Pancreas (tissue), 10 donors: ENCODE data around the gene LYPD6B. TPM values are rescaled to one million over a fixed set of nuclear protein-coding genes. Genes with fewer than 3 reads are reported as not detected.

Experiments
- ATAC-seq, 4 donors: fragments of 200-7000 bp; cut with Tn5 transposase; one replicate each; pipeline versions ENCODE4 v1.8.0 to v1.9.1; 2020; ENCODE audit warnings: mild to moderate bottlenecking in 4 of 4, moderate library complexity in 4 of 4
- DNase-seq, 6 donors: peaks; one replicate each; pipeline ENCODE4 v3.0.0-alpha.2; 2020
- FAIRE-seq: peaks from 2 replicates; lab custom pipeline; 2012; peaks lifted over from hg19 to GRCh38; lab: Jason Lieb, UNC
- H3K27ac ChIP-seq, 4 donors: fragments of 200-600 bp; sonication (generic); 1 replicate in 3 of 4; 2 replicates in 1 of 4; pipeline versions ENCODE4 v1.5.0 to v1.8.0; 2020
- H3K27me3 ChIP-seq, 4 donors: fragments of 200-600 bp; one replicate each; pipeline ENCODE4 v1.8.0; 2021
- H3K36me3 ChIP-seq, 3 donors: fragments of 200-600 bp; sonication (generic) in 1 of 3; one replicate each; pipeline versions ENCODE4 v1.5.0 to v1.8.0; 2020 to 2021
- H3K4me1 ChIP-seq, 3 donors: fragments of 200-600 bp; one replicate each; pipeline ENCODE4 v1.8.0; 2021
- H3K4me3 ChIP-seq, 4 donors: fragments of 200-600 bp; sonication (generic) in 2 of 4; one replicate each; pipeline versions ENCODE4 v1.5.0 to v1.8.0; 2020 to 2021
- H3K9me3 ChIP-seq, 4 donors: fragments of 200-600 bp; one replicate each; pipeline ENCODE4 v1.8.0; 2021
- CTCF ChIP-seq, 4 donors: fragments of 200-600 bp; sonication (generic) in 3 of 4; IDR thresholded peaks; one replicate each; pipeline versions ENCODE4 v1.5.0 to v1.8.0; 2021; ENCODE audit warnings: antibody characterized with exemption in 4 of 4
- WGBS, 2 donors: extraction: QIAGEN DNeasy Blood & Tissue Kit; methylation state at CpG; one replicate each; pipeline ENCODE4 v1.1.7; 2013; 5-methylcytosine and 5-hydroxymethylcytosine counted together
- intact Hi-C, 3 donors: fragments of 100-400 bp; cut with DNase I; formaldehyde crosslinking; loops; one replicate each; pipeline versions ENCODE4 v1.11.1 to v1.14.2; 2022
- polyA plus RNA-seq, 2 donors: library from polyadenylated mRNA; stranded (reverse); fragments of 200-250 nt; gene quantifications; one replicate each; pipeline ENCODE4 v1.2.3, GENCODE V29; 2013
- total RNA-seq, 6 donors: library from RNA; stranded (reverse); fragmentation: NEBNext Ultra II Directional in 4 of 6; extraction: Animal tissue kit (Norgen Biotek cat#: 25700) in 4 of 6; gene quantifications; one replicate each; pipeline versions ENCODE4 v1.2.1 to v1.2.4, GENCODE V29; 2021 to 2023
- donor health status: healthy with polysubstance abuse.
- donor health status: DM: no; HTN: no; CAD: no; lungs with moderate emphysema.
- donor health status: DM: no; HTN: no; CAD: no.
- donor health status: control.
- donor health status: control.
- donor health status: Bipolar disorder and iron deficiency.
- donor health status: DM: yes; HTN: yes; CAD: no.
- donor health status: DM: no; HTN: no; CAD: no.
- donor health status: DM: no; HTN: no; CAD: no.
- donor health status: DM: yes; HTN: yes; CAD: no.

Gene LYPD6B
- total and polyA plus RNA-seq, 8 donors, result 3.0 to 8.1 (median 4.6) TPM

GRCh38 chr2:149059822-149060221, 21.3 kb downstream of the LYPD6B start:
- DNase-seq, result no peak
- Histone ChIP-seq H3K36me3 (no peaks in the 10 kb centered on the region), H3K27ac (no peak overlapping the region), H3K4me3 (no peak overlapping the region), H3K4me1 (no peaks in the 10 kb centered on the region), H3K9me3 (no peaks in the 10 kb centered on the region), H3K27me3 (no peaks in the 10 kb centered on the region)
- WGBS, 2 donors, result 76 to 92% methylated on average over 1 of the region's 1 CpG
- no peak for FAIRE-seq
- intact Hi-C loops, result no loop called here
- ATAC-seq, result no peak
- no peak for TF ChIP-seq CTCF (IDR thresholded peaks at IDR 0.05)

GRCh38 chr2:149061133-149061745, 22.7 kb downstream of the LYPD6B start:
- intact Hi-C loops, result no loop called here
- FAIRE-seq (no peak), DNase-seq (no peak), ATAC-seq (no peak)
- Histone ChIP-seq H3K4me3 (no peak overlapping the region), H3K27ac (no peak overlapping the region), H3K4me1 (no peaks in the 10 kb centered on the region), H3K9me3 (no peaks in the 10 kb centered on the region), H3K27me3 (no peaks in the 10 kb centered on the region), H3K36me3 (no peaks in the 10 kb centered on the region)
- 89 to 91% methylated on average over 2 of the region's 2 CpGs for WGBS, 2 donors
- no peak for TF ChIP-seq CTCF (IDR thresholded peaks at IDR 0.05)

GRCh38 chr2:149062531-149062930, 24.0 kb downstream of the LYPD6B start:
- intact Hi-C loops, result no loop called here
- 71 to 76% methylated on average over 3 of the region's 3 CpGs for WGBS, 2 donors
- DNase-seq, result no peak
- H3K4me3 ChIP-seq, result no peak overlapping the region
- ATAC-seq, result no peak
- H3K4me1 ChIP-seq, result no peaks in the 10 kb centered on the region
- H3K27me3 ChIP-seq, result no peaks in the 10 kb centered on the region
- no peak for FAIRE-seq
- TF ChIP-seq CTCF (IDR thresholded peaks at IDR 0.05), result no peak
- H3K27ac ChIP-seq, result no peak overlapping the region
- no peaks in the 10 kb centered on the region for H3K9me3 ChIP-seq
- no peaks in the 10 kb centered on the region for H3K36me3 ChIP-seq

- 86 to 90% methylated on average over 4 of the region's 4 CpGs for WGBS, 2 donors
- intact Hi-C loops, result no loop called here
- TF ChIP-seq CTCF (IDR thresholded peaks at IDR 0.05), result no peak
- H3K27me3 ChIP-seq, result no peaks in the 10 kb centered on the region
- no peaks in the 10 kb centered on the region for H3K36me3 ChIP-seq
- no peaks in the 10 kb centered on the region for H3K4me1 ChIP-seq
- FAIRE-seq (no peak), ATAC-seq (no peak), DNase-seq (no peak)
- no peak overlapping the region for H3K4me3 ChIP-seq
- H3K9me3 ChIP-seq, result no peaks in the 10 kb centered on the region
- H3K27ac ChIP-seq, result no peak overlapping the region
These were observed 24.7 kb downstream of the LYPD6B start for GRCh38 chr2:149063177-149063576.

- ATAC-seq (peak; percentile 76 to 88 (median 78)), FAIRE-seq (no peak), DNase-seq (peak in 2 of 6 donors; percentile 16 to 24)
- Histone ChIP-seq H3K9me3 (no peaks in the 10 kb centered on the region), H3K27me3 (no peaks in the 10 kb centered on the region), H3K27ac (peak overlapping the region in 1 of 4 donors; percentile 42), H3K36me3 (no peaks in the 10 kb centered on the region), H3K4me1 (no peaks in the 10 kb centered on the region), H3K4me3 (no peak overlapping the region)
- TF ChIP-seq CTCF (IDR thresholded peaks at IDR 0.05), result no peak
- intact Hi-C loops, result no loop called here
- 10 to 11% methylated on average over 3 of the region's 3 CpGs for WGBS, 2 donors
These were observed 25.9 kb downstream of the LYPD6B start for GRCh38 chr2:149064365-149064841.
